ENCODE measurements around the gene RHOF. TPM values are rescaled to one million over a fixed set of nuclear protein-coding genes. Genes with fewer than 3 reads are reported as not detected.

Gene RHOF
- total and polyA plus RNA-seq, 2 of the 13 experiments (the other 11 are each of a cell fraction or from before 2014, with no cell fraction given): 14.6 to 32.2 TPM

DNA sequence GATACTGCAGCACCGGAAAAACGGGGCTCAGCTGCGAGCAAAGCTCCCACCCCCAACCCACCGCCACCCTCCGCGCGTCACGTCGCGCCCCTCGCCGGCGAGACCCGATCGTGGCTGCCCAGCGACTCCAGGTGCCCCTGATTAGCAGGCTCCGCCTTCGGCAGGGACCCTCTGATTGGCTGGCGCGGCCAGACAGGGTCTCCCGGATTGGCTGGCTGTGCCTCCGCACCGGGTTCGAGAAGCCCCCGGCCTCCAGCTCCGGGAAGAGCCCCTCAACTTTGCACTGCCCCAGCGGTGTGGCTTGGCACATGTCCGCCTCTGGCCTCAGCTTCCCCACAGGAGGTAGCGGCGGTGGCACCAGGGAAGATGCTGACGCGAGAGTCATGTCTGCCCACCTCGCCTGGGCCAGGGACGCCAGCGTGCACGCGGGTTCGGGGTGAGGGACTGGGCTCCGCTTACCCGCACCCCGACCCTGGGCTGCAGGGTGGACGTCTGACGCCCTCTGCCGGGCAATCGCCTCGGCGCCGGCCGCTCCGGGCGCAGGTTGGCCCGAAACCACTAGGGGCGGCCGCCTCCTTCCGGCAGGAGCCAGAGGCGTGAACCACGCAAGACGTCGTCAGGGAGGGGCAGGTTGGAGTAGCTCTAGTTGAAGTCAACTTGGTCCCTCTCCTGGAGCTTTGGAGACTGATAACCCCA, 498 bp upstream of the RHOF start (continued):
- TF ChIP-seq, protein P1, sequence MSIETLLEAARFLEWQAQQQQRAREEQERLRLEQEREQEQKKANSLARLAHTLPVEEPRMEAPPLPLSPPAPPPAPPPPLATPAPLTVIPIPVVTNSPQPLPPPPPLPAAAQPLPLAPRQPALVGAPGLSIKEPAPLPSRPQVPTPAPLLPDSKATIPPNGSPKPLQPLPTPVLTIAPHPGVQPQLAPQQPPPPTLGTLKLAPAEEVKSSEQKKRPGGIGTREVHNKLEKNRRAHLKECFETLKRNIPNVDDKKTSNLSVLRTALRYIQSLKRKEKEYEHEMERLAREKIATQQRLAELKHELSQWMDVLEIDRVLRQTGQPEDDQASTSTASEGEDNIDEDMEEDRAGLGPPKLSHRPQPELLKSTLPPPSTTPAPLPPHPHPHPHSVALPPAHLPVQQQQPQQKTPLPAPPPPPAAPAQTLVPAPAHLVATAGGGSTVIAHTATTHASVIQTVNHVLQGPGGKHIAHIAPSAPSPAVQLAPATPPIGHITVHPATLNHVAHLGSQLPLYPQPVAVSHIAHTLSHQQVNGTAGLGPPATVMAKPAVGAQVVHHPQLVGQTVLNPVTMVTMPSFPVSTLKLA (IDR thresholded peaks at IDR 0.05): no peak
- TF ChIP-seq ZNF430 (CRISPR knock-in tag; IDR thresholded peaks at IDR 0.05) (peak; percentile 89), SP2 (CRISPR knock-in tag; IDR thresholded peaks at IDR 0.05) (peak; percentile 61; the same call in 1 of the 2 replicates), PRPF4 (IDR thresholded peaks at IDR 0.05; ENCODE audit: low read depth, low read length, poor library complexity, severe bottlenecking) (no peak), CCDC6 (CRISPR knock-in tag; IDR thresholded peaks at IDR 0.05) (no peak), AGO1 (IDR thresholded peaks at IDR 0.05; ENCODE audit: low read depth, low read length, poor library complexity, severe bottlenecking) (peak; percentile 98), RARG (CRISPR knock-in tag; IDR thresholded peaks at IDR 0.05; ENCODE audit: low read depth) (no peak), SMAD3 (CRISPR knock-in tag; IDR thresholded peaks at IDR 0.05) (no peak), ZNF589 (CRISPR knock-in tag; conservative IDR thresholded peaks at IDR 0.05) (peak; percentile 89), RFX3 (CRISPR knock-in tag; IDR thresholded peaks at IDR 0.05) (0 out of 2 replicates have a peak, but pooled peaks have one; percentile 16), RBM39 (IDR thresholded peaks at IDR 0.05; ENCODE audit: low read depth, low read length, poor library complexity, severe bottlenecking) (peak; percentile 91), PAX8 (CRISPR knock-in tag; IDR thresholded peaks at IDR 0.05; ENCODE audit: borderline replicate concordance) (0 out of 2 replicates have a peak, but pooled peaks have one; percentile 37), KLF11 (CRISPR knock-in tag; IDR thresholded peaks at IDR 0.05) (no peak), ZHX1 (CRISPR knock-in tag; IDR thresholded peaks at IDR 0.05; ENCODE audit: low read depth) (peak; percentile 56; the same call in 1 of the 2 replicates)
- TF ChIP-seq, protein P2, sequence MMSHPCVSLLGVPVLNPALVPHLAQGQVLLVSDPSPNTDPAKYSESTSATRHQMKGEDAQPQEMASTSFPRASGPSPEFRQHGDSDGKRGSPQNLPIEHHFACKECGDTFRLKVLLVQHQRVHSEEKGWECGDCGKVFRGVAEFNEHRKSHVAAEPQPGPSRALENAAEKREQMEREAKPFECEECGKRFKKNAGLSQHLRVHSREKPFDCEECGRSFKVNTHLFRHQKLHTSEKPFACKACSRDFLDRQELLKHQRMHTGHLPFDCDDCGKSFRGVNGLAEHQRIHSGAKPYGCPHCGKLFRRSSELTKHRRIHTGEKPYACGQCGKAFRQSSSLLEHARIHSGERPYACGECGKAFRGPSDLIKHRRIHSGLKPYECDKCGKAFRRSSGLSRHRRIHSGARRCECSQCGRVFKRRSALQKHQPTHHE (CRISPR knock-in tag; IDR thresholded peaks at IDR 0.05; ENCODE audit: borderline replicate concordance): peak; percentile 47; the same call in 1 of the 2 replicates
- TF ChIP-seq, protein P3, sequence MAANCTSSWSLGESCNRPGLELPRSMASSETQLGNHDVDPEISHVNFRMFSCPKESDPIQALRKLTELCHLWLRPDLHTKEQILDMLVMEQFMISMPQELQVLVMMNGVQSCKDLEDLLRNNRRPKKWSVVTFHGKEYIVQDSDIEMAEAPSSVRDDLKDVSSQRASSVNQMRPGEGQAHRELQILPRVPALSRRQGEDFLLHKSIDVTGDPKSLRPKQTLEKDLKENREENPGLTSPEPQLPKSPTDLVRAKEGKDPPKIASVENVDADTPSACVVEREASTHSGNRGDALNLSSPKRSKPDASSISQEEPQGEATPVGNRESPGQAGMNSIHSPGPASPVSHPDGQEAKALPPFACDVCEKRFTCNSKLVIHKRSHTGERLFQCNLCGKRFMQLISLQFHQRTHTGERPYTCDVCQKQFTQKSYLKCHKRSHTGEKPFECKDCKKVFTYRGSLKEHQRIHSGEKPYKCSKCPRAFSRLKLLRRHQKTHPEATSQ (CRISPR knock-in tag; IDR thresholded peaks at IDR 0.05; ENCODE audit: borderline replicate concordance): no peak
- TF ChIP-seq, protein P4, sequence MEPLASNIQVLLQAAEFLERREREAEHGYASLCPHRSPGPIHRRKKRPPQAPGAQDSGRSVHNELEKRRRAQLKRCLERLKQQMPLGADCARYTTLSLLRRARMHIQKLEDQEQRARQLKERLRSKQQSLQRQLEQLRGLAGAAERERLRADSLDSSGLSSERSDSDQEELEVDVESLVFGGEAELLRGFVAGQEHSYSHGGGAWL (CRISPR knock-in tag; IDR thresholded peaks at IDR 0.05): peak; percentile 70; the same call in 1 of the 2 replicates
- TF ChIP-seq, protein P5, sequence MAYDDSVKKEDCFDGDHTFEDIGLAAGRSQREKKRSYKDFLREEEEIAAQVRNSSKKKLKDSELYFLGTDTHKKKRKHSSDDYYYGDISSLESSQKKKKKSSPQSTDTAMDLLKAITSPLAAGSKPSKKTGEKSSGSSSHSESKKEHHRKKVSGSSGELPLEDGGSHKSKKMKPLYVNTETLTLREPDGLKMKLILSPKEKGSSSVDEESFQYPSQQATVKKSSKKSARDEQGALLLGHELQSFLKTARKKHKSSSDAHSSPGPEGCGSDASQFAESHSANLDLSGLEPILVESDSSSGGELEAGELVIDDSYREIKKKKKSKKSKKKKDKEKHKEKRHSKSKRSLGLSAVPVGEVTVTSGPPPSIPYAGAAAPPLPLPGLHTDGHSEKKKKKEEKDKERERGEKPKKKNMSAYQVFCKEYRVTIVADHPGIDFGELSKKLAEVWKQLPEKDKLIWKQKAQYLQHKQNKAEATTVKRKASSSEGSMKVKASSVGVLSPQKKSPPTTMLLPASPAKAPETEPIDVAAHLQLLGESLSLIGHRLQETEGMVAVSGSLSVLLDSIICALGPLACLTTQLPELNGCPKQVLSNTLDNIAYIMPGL (CRISPR knock-in tag; IDR thresholded peaks at IDR 0.05; ENCODE audit: borderline replicate concordance in 1 of 2, low read depth in 1 of 2): peak; percentile 94 to 98

All from HepG2 (cell line).